Measurements from ENCODE around the gene TGDS. TPM values are rescaled to one million over a fixed set of nuclear protein-coding genes. Genes with fewer than 3 reads are reported as not detected.

The TGDS gene
- polyA plus RNA-seq, 6 donors from 2014 or later, result 10.0 to 16.8 (median 12.0) TPM

- no peak overlapping the region for H3K4me3 Mint-ChIP-seq
- no peak overlapping the region for H3K27ac Mint-ChIP-seq
- peaks cover 6 to 11% of the 10 kb centered on the region in 2 donors for H3K36me3 Mint-ChIP-seq
- no peaks in the 10 kb centered on the region for H3K27me3 Mint-ChIP-seq
- ATAC-seq (ENCODE audit: low read depth in 2 of 2), result no peak
- DNase-seq, result no peak
- H3K4me1 Mint-ChIP-seq, result peaks cover 21 to 38% (median 24%) of the 10 kb centered on the region in 3 donors
- H3K9me3 Mint-ChIP-seq, result no peaks in the 10 kb centered on the region
Measured at GRCh38 chr13:94590744-94591143, 5.2 kb downstream of the TGDS start.

- no peak overlapping the region for H3K27ac Mint-ChIP-seq
- ATAC-seq (ENCODE audit: low read depth in 2 of 2) (no peak), DNase-seq (no peak)
- peaks cover 3 to 22% (median 8%) of the 10 kb centered on the region in 3 donors for H3K4me1 Mint-ChIP-seq
- H3K9me3 Mint-ChIP-seq, result no peaks in the 10 kb centered on the region
- no peaks in the 10 kb centered on the region for H3K27me3 Mint-ChIP-seq
- no peak overlapping the region for H3K4me3 Mint-ChIP-seq
- H3K36me3 Mint-ChIP-seq, result peaks cover 6 to 13% of the 10 kb centered on the region in 2 donors
Measured at GRCh38 chr13:94588541-94588940, 7.4 kb downstream of the TGDS start.

- Mint-ChIP-seq H3K9me3 (no peaks in the 10 kb centered on the region), H3K36me3 (peaks cover 19 to 25% of the 10 kb centered on the region in 2 donors), H3K4me1 (peaks cover 2 to 22% (median 8%) of the 10 kb centered on the region in 3 donors), H3K4me3 (no peak overlapping the region), H3K27ac (peak overlapping the region in 1 of 6 donors; percentile 39), H3K27me3 (no peaks in the 10 kb centered on the region)
- DNase-seq (no peak), ATAC-seq (ENCODE audit: low read depth in 2 of 2) (no peak)
Measured at GRCh38 chr13:94586371-94586770, 9.6 kb downstream of the TGDS start.

- no peaks in the 10 kb centered on the region for H3K27me3 Mint-ChIP-seq
- peak overlapping the region in 1 of 6 donors; percentile 30 for H3K27ac Mint-ChIP-seq
- ATAC-seq (ENCODE audit: low read depth in 2 of 2), result no peak
- peaks cover under 1 to 22% (median 11%) of the 10 kb centered on the region in 3 donors for H3K4me1 Mint-ChIP-seq
- no peak overlapping the region for H3K4me3 Mint-ChIP-seq
- no peak for DNase-seq
- H3K9me3 Mint-ChIP-seq, result no peaks in the 10 kb centered on the region
- peaks cover 23 to 32% of the 10 kb centered on the region in 2 donors for H3K36me3 Mint-ChIP-seq
Measured at GRCh38 chr13:94585543-94586101, 10.3 kb downstream of the TGDS start.

- Mint-ChIP-seq H3K4me1 (peaks cover 0 to 16% (median 11%) of the 10 kb centered on the region in 3 donors), H3K4me3 (no peak overlapping the region), H3K9me3 (no peaks in the 10 kb centered on the region), H3K36me3 (peaks cover 30 to 40% of the 10 kb centered on the region in 2 donors), H3K27me3 (no peaks in the 10 kb centered on the region), H3K27ac (no peak overlapping the region)
- DNase-seq (no peak), ATAC-seq (ENCODE audit: low read depth in 2 of 2) (no peak)
Measured at GRCh38 chr13:94583926-94584325, 12.0 kb downstream of the TGDS start.

- no peak overlapping the region for H3K27ac Mint-ChIP-seq
- ATAC-seq (ENCODE audit: low read depth in 2 of 2) (no peak), DNase-seq (no peak)
- H3K4me1 Mint-ChIP-seq, result peaks cover 0 to 3% (median 0%) of the 10 kb centered on the region in 3 donors
- peaks cover 27 to 37% of the 10 kb centered on the region in 2 donors for H3K36me3 Mint-ChIP-seq
- no peaks in the 10 kb centered on the region for H3K27me3 Mint-ChIP-seq
- no peaks in the 10 kb centered on the region for H3K9me3 Mint-ChIP-seq
- no peak overlapping the region for H3K4me3 Mint-ChIP-seq
Measured at GRCh38 chr13:94579063-94579462, 16.9 kb downstream of the TGDS start.

GRCh38 chr13:94569615-94570014, 26.3 kb downstream of the TGDS start:
- DNase-seq, result no peak
- H3K9me3 Mint-ChIP-seq, result peaks cover 0 to 5% (median 0%) of the 10 kb centered on the region in 7 donors
- peaks cover 27 to 42% of the 10 kb centered on the region in 2 donors for H3K36me3 Mint-ChIP-seq
- H3K4me3 Mint-ChIP-seq, result no peak overlapping the region
- H3K4me1 Mint-ChIP-seq, result no peaks in the 10 kb centered on the region
- ATAC-seq (ENCODE audit: low read depth in 2 of 2), result no peak
- H3K27me3 Mint-ChIP-seq, result no peaks in the 10 kb centered on the region
- H3K27ac Mint-ChIP-seq, result no peak overlapping the region

GRCh38 chr13:94568443-94568842, 27.5 kb downstream of the TGDS start:
- H3K4me1 Mint-ChIP-seq, result no peaks in the 10 kb centered on the region
- H3K9me3 Mint-ChIP-seq, result peaks cover 0 to 5% (median 0%) of the 10 kb centered on the region in 7 donors
- no peaks in the 10 kb centered on the region for H3K27me3 Mint-ChIP-seq
- DNase-seq (no peak), ATAC-seq (ENCODE audit: low read depth in 2 of 2) (no peak)
- H3K4me3 Mint-ChIP-seq, result no peak overlapping the region
- H3K36me3 Mint-ChIP-seq, result peaks cover 27 to 35% of the 10 kb centered on the region in 2 donors
- no peak overlapping the region for H3K27ac Mint-ChIP-seq

GRCh38 chr13:94567581-94567980, 28.4 kb downstream of the TGDS start:
- Mint-ChIP-seq H3K9me3 (peaks cover 0 to 5% (median 0%) of the 10 kb centered on the region in 7 donors), H3K36me3 (peaks cover 19 to 29% of the 10 kb centered on the region in 2 donors), H3K4me3 (no peak overlapping the region), H3K27ac (peak overlapping the region in 2 of 6 donors; percentile 13 to 80), H3K4me1 (no peaks in the 10 kb centered on the region), H3K27me3 (no peaks in the 10 kb centered on the region)
- ATAC-seq (ENCODE audit: low read depth in 2 of 2) (no peak), DNase-seq (no peak)

- Mint-ChIP-seq H3K27ac (no peak overlapping the region), H3K27me3 (no peaks in the 10 kb centered on the region), H3K4me1 (no peaks in the 10 kb centered on the region), H3K4me3 (no peak overlapping the region), H3K36me3 (no peaks in the 10 kb centered on the region), H3K9me3 (peaks cover 0 to 3% (median 0%) of the 10 kb centered on the region in 7 donors)
- no peak for ATAC-seq (ENCODE audit: low read depth in 2 of 2)
- DNase-seq, result no peak
Measured at GRCh38 chr13:94561126-94561525, 34.8 kb downstream of the TGDS start.

GRCh38 chr13:94560116-94560515, 35.8 kb downstream of the TGDS start:
- Mint-ChIP-seq H3K36me3 (no peaks in the 10 kb centered on the region), H3K27me3 (no peaks in the 10 kb centered on the region), H3K4me3 (no peak overlapping the region), H3K9me3 (peaks cover 0 to 3% (median 0%) of the 10 kb centered on the region in 7 donors), H3K27ac (no peak overlapping the region), H3K4me1 (no peaks in the 10 kb centered on the region)
- no peak for DNase-seq
- no peak for ATAC-seq (ENCODE audit: low read depth in 2 of 2)

GRCh38 chr13:94559222-94559795, 36.6 kb downstream of the TGDS start:
- Mint-ChIP-seq H3K4me3 (no peak overlapping the region), H3K9me3 (peaks cover 0 to 3% (median 0%) of the 10 kb centered on the region in 7 donors), H3K36me3 (no peaks in the 10 kb centered on the region), H3K27ac (no peak overlapping the region), H3K4me1 (no peaks in the 10 kb centered on the region), H3K27me3 (no peaks in the 10 kb centered on the region)
- DNase-seq (no peak), ATAC-seq (ENCODE audit: low read depth in 2 of 2) (no peak)

GRCh38 chr13:94558716-94559115, 37.2 kb downstream of the TGDS start:
- DNase-seq (no peak), ATAC-seq (ENCODE audit: low read depth in 2 of 2) (no peak)
- Mint-ChIP-seq H3K27me3 (no peaks in the 10 kb centered on the region), H3K4me1 (no peaks in the 10 kb centered on the region), H3K36me3 (no peaks in the 10 kb centered on the region), H3K9me3 (peaks cover 0 to 3% (median 0%) of the 10 kb centered on the region in 7 donors), H3K4me3 (peak overlapping the region in 1 of 8 donors; percentile 6), H3K27ac (no peak overlapping the region)

- Mint-ChIP-seq H3K27me3 (no peaks in the 10 kb centered on the region), H3K36me3 (no peaks in the 10 kb centered on the region), H3K4me3 (no peak overlapping the region), H3K4me1 (no peaks in the 10 kb centered on the region), H3K27ac (no peak overlapping the region), H3K9me3 (peaks cover 0 to 3% (median 0%) of the 10 kb centered on the region in 7 donors)
- DNase-seq (no peak), ATAC-seq (ENCODE audit: low read depth in 2 of 2) (no peak)
Measured at GRCh38 chr13:94557684-94558235, 38.2 kb downstream of the TGDS start.
